Transverse colon (tissue), 4 donors: Measurements from ENCODE around the gene EIF3F. TPM values are rescaled to one million over a fixed set of nuclear protein-coding genes. Genes with fewer than 3 reads are reported as not detected.

Experiments
- DNase-seq: peaks from one replicate; pipeline ENCODE4 v3.0.0-alpha.2; 2019
- H3K27ac ChIP-seq, 4 donors: fragments of 200-600 bp; sonication (generic); 2 replicates each; pipeline ENCODE4 v1.5.1; 2016 to 2018; ENCODE audit warnings: inconsistent platforms in 4 of 4
- H3K27me3 ChIP-seq: fragments of 200-600 bp; sonication (generic); 2 replicates; pipeline ENCODE4 v1.5.1; 2017; ENCODE audit warnings: inconsistent platforms
- H3K36me3 ChIP-seq, 4 donors: fragments of 200-600 bp; sonication (generic); 2 replicates each; pipeline ENCODE4 v1.5.1; 2017 to 2019; ENCODE audit warnings: inconsistent platforms in 4 of 4
- H3K4me1 ChIP-seq, 4 donors: fragments of 200-600 bp; sonication (generic); 2 replicates each; pipeline ENCODE4 v1.5.1; 2017 to 2020; ENCODE audit warnings: inconsistent platforms in 4 of 4
- H3K4me3 ChIP-seq, 4 donors: fragments of 200-600 bp; sonication (generic); 1 replicate in 1 of 4; 2 replicates in 3 of 4; pipeline versions ENCODE4 v1.5.1 to v1.6.1; 2017 to 2019; ENCODE audit warnings: inconsistent platforms in 4 of 4
- H3K9me3 ChIP-seq, 2 donors: fragments of 200-600 bp; sonication (generic); 2 replicates each; pipeline ENCODE4 v1.5.1; 2017 to 2019; ENCODE audit warnings: inconsistent platforms in 2 of 2
- CTCF ChIP-seq, 5 experiments: fragments of 200-600 bp in 3 of 5; fragments of 450-650 bp in 2 of 5; sonication (generic) in 3 of 5; IDR thresholded peaks; 1 replicate in 2 of 5; 2 replicates in 3 of 5; pipeline ENCODE4 v1.5.1; 2016 to 2017; ENCODE audit warnings: antibody characterized with exemption in 5 of 5, inconsistent platforms in 3 of 5, mild to moderate bottlenecking in 2 of 5, moderate library complexity in 1 of 5
- EP300 ChIP-seq: sonication (generic); formaldehyde crosslinking; IDR thresholded peaks from one replicate; pipeline ENCODE4 v1.6.1; 2017; ENCODE audit warnings: antibody characterized with exemption, low read depth
- POLR2A ChIP-seq: fragments of 450-650 bp; IDR thresholded peaks from one replicate; pipeline ENCODE4 v1.6.1; 2016; ENCODE audit warnings: antibody characterized with exemption, mild to moderate bottlenecking, moderate library complexity
- POLR2AphosphoS5 ChIP-seq, 3 donors: sonication (generic); formaldehyde crosslinking; IDR thresholded peaks; one replicate each; pipeline ENCODE4 v1.6.1; 2016; ENCODE audit warnings: antibody characterized with exemption in 3 of 3
- WGBS, 2 donors: methylation state at CpG; one replicate each; pipeline ENCODE4 v1.1.5; 2018; ENCODE audit warnings: low coverage in 1 of 2; 5-methylcytosine and 5-hydroxymethylcytosine counted together
- in situ Hi-C, 4 donors: fragments of 200-750 bp; cut with MboI; loops; one replicate each; pipeline versions ENCODE4 v1.15.0 to v1.15.1; 2017; ENCODE audit warnings: low sequenced_read_pairs in 3 of 4, low pct_ligation_motif_present in 1 of 4, low pct_unique_long_range_greater_than_20kb in 1 of 4
- intact Hi-C: fragments of 100-400 bp; cut with DNase I; formaldehyde crosslinking; loops from one replicate; pipeline ENCODE4 v1.15.1; 2023; ENCODE audit warnings: low total_unique reads
- total RNA-seq, 4 donors: library from RNA; depleted of rRNA; stranded (reverse); fragments of >200 nt; gene quantifications; one replicate each; pipeline ENCODE4 v1.1.0, GENCODE V29; 2016

Gene EIF3F
- total RNA-seq, 4 donors from 2014 or later = 103 to 873 (median 206) TPM

- Histone ChIP-seq H3K36me3 (no peaks in the 10 kb centered on the region), H3K27me3 (no peaks in the 10 kb centered on the region), H3K27ac (no peak overlapping the region), H3K4me1 (peaks cover 0 to 8% (median 4%) of the 10 kb centered on the region in 4 donors), H3K4me3 (no peak overlapping the region), H3K9me3 (no peaks in the 10 kb centered on the region)
- WGBS, 2 donors = 40 to 56% methylated on average over 1 to 20 of the region's 20 CpGs
- DNase-seq = no peak
- in situ Hi-C loops (loop anchor here in 3 of 4 donors (5.0 to 10.0 kb wide), 2 partner anchors 62 to 70 kb away; no protein-coding TSS in a partner anchor), intact Hi-C loops (loop anchor here (5.0 kb wide), 2 partner anchors 40 to 65 kb away; no protein-coding TSS in a partner anchor)
- TF ChIP-seq EP300 (no peak), POLR2AphosphoS5 (IDR thresholded peaks at IDR 0.05) (no peak)
Observed at GRCh38 chr11:8032576-8033304, 45.6 kb downstream of the EIF3F start.

GRCh38 chr11:8033305-8034105 is 46.4 kb downstream of the EIF3F start:
- 49% methylated on average over 17 of the region's 19 CpGs; no CpG with 5 or more reads in 1 of the 2 donors for WGBS, 2 donors
- in situ Hi-C loops (loop anchor here in 3 of 4 donors (5.0 to 10.0 kb wide), 2 partner anchors 61 to 69 kb away; no protein-coding TSS in a partner anchor), intact Hi-C loops (loop anchor here (5.0 kb wide), 2 partner anchors 39 to 64 kb away; no protein-coding TSS in a partner anchor)

GRCh38 chr11:8034106-8034585 is 47.0 kb downstream of the EIF3F start:
- no peaks in the 10 kb centered on the region for H3K27me3 ChIP-seq
- H3K4me1 ChIP-seq = peaks cover 0 to 8% (median 4%) of the 10 kb centered on the region in 4 donors
- WGBS, 2 donors = 64% methylated on average over 3 of the region's 3 CpGs; no CpG with 5 or more reads in 1 of the 2 donors
- TF ChIP-seq EP300 (no peak), CTCF (IDR thresholded peaks at IDR 0.05) (no peak), POLR2A (no peak), POLR2AphosphoS5 (IDR thresholded peaks at IDR 0.05) (no peak)
- intact Hi-C loops (loop anchor here (5.0 kb wide), 2 partner anchors 38 to 63 kb away; no protein-coding TSS in a partner anchor), in situ Hi-C loops (loop anchor here in 3 of 4 donors (5.0 to 10.0 kb wide), 2 partner anchors 61 to 68 kb away; no protein-coding TSS in a partner anchor)
- no peaks in the 10 kb centered on the region for H3K36me3 ChIP-seq
- DNase-seq = no peak
- no peak overlapping the region for H3K4me3 ChIP-seq
- H3K27ac ChIP-seq = no peak overlapping the region
- no peaks in the 10 kb centered on the region for H3K9me3 ChIP-seq

More at GRCh38 chr11:8033305-8034105, 46.4 kb downstream of the EIF3F start:
- no peaks in the 10 kb centered on the region for H3K36me3 ChIP-seq
- TF ChIP-seq POLR2A (no peak), EP300 (no peak), CTCF (IDR thresholded peaks at IDR 0.05) (peak; percentile 71 to 88 (median 81))
- no peak overlapping the region for H3K27ac ChIP-seq
- peak; percentile 72 for DNase-seq
- H3K4me1 ChIP-seq = peaks cover 0 to 8% (median 4%) of the 10 kb centered on the region in 4 donors
- no peaks in the 10 kb centered on the region for H3K9me3 ChIP-seq
- no peak overlapping the region for H3K4me3 ChIP-seq
- no peaks in the 10 kb centered on the region for H3K27me3 ChIP-seq

- peaks cover 0 to 8% (median 4%) of the 10 kb centered on the region in 4 donors for H3K4me1 ChIP-seq
- in situ Hi-C loops = loop anchor here in 3 of 4 donors (5.0 to 10.0 kb wide), 2 partner anchors 60 to 68 kb away; no protein-coding TSS in a partner anchor
- no peak overlapping the region for H3K4me3 ChIP-seq
- no peaks in the 10 kb centered on the region for H3K27me3 ChIP-seq
- TF ChIP-seq CTCF (IDR thresholded peaks at IDR 0.05) = no peak
- TF ChIP-seq POLR2AphosphoS5 (IDR thresholded peaks at IDR 0.05) = no peak
- TF ChIP-seq POLR2A = no peak
- no peak for TF ChIP-seq EP300
- intact Hi-C loops = loop anchor here (5.0 kb wide), 2 partner anchors 38 to 63 kb away; no protein-coding TSS in a partner anchor
- WGBS, 2 donors = 40 to 78% methylated on average over 2 to 5 of the region's 5 CpGs
- no peaks in the 10 kb centered on the region for H3K9me3 ChIP-seq
- H3K36me3 ChIP-seq = no peaks in the 10 kb centered on the region
- no peak overlapping the region for H3K27ac ChIP-seq
- DNase-seq = no peak
Observed at GRCh38 chr11:8034604-8035190, 47.6 kb downstream of the EIF3F start.
